Stomach smooth muscle (tissue), 2 donors: Measurements from ENCODE around the gene CFHR4.
"Not testable (repeated sequence)": the region's sequence is repeated elsewhere in the genome, so short reads cannot be mapped to it uniquely, and the experiment has no call there.

Experiments
- H3K27ac ChIP-seq: one replicate; pipeline ENCODE4 v1.7.0; 2013; ENCODE audit warnings: mild to moderate bottlenecking, low read length, inconsistent platforms
- H3K27me3 ChIP-seq, 2 donors: one replicate each; pipeline ENCODE4 v1.7.0; 2013; ENCODE audit warnings: low read length in 2 of 2; ENCODE audit not compliant: insufficient read depth in 2 of 2, control insufficient read depth in 1 of 2
- H3K36me3 ChIP-seq, 2 donors: one replicate each; pipeline ENCODE4 v1.7.0; 2013; ENCODE audit warnings: low read length in 2 of 2; ENCODE audit not compliant: control insufficient read depth in 2 of 2, insufficient read depth in 2 of 2
- H3K4me1 ChIP-seq: one replicate; pipeline ENCODE4 v1.7.0; 2013; ENCODE audit warnings: low read length; ENCODE audit not compliant: control insufficient read depth, insufficient read depth
- H3K4me3 ChIP-seq, 2 donors: one replicate each; pipeline ENCODE4 v1.7.0; 2013; ENCODE audit warnings: low read length in 2 of 2
- H3K9ac ChIP-seq, 2 donors: one replicate each; pipeline ENCODE4 v1.7.0; 2013; ENCODE audit warnings: low read length in 2 of 2, mild to moderate bottlenecking in 1 of 2
- H3K9me3 ChIP-seq, 2 donors: one replicate each; pipeline ENCODE4 v1.7.0; 2013; ENCODE audit warnings: low read length in 2 of 2; ENCODE audit not compliant: control insufficient read depth in 2 of 2
- donor health status: healthy.
- donor health status: Pancreatic carcinoma.

CFHR4 gene

DNA sequence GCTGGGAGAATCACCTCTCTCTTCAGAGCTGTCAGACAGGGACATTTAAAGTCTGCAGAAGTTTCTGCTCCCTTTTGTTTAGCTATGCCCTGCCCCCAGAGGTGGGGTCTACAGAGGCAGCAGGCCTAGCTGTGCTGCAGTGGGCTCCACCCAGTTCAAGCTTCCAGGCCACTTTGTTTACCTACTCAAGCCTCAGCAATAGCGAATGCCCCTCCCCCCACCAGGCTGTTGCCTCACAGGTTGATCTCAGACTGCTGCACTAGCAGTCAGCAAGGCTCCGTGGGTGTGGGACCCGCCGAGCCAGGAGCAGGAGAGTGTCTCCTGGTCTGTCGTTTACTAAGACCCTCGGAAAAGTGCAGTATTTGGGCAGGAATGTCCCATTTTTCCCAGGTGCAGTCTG is 53.6 kb downstream of the CFHR4 start:
- H3K27ac ChIP-seq, H3K9ac ChIP-seq, H3K27me3 ChIP-seq, H3K36me3 ChIP-seq, H3K4me3 ChIP-seq, H3K9me3 ChIP-seq, H3K4me1 ChIP-seq: not testable (repeated sequence)

DNA sequence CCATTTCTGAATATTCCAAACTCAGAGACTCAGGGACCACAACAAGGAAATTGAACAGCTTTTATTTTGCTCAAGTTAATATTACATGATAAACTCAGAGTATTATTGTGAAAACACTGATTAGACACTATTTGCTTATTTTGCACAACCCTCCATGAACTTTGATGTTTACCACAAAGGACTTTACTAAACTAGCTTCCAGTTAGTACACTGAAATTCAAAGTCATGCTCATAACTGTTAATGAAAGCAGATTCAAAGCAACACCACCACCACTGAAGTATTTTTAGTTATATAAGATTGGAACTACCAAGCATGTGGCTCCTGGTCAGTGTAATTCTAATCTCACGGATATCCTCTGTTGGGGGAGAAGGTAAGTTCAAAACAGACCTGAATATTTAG is 55.7 kb downstream of the CFHR4 start, which contains the start of gene CFHR2:
Gene CFHR2, plus strand, starts transcription at position 171 of the 400 bp plus-strand sequence. Its CDS starts 143 bp downstream, at position 314.
- not testable (repeated sequence) for H3K9ac ChIP-seq, H3K9me3 ChIP-seq, H3K27me3 ChIP-seq, H3K36me3 ChIP-seq, H3K27ac ChIP-seq, H3K4me1 ChIP-seq, H3K4me3 ChIP-seq

DNA sequence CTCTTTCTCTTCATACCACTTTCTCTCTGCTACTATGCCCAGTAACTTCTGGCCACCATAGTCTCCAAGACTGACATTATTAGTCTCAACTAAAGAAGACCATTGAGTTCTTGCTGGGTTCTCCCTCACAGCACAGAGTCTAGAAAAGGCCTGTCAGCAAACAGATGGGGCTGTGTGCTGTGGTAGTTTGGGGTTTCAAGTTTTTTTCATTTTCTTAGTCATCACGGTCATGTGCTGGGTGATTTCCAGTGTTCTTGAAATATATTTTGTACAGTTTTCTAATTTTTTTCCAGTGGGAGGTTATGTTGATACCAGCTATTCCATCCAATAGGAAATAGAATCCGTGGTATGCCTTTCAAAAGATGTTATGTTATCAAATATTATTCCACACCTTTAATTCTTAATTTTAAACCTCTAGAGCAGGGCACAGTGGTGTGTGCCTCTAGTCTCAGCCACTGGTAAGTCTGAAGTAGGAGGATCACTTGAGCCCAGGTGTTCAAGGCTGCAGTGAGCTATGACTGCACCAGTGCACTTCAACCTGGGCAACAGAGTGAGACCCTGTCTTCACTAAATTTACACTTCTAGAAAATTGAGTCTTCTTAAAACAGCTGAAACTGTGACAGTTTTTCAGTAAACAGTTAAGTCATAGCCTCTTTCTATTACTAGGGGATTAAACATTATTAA is 64.0 kb downstream of the CFHR4 start:
- Histone ChIP-seq H3K9ac (no peak overlapping the region), H3K27me3 (no peaks in the 10 kb centered on the region), H3K4me1 (no peaks in the 10 kb centered on the region), H3K9me3 (no peaks in the 10 kb centered on the region), H3K36me3 (no peaks in the 10 kb centered on the region), H3K4me3 (no peak overlapping the region), H3K27ac (no peak overlapping the region)

DNA sequence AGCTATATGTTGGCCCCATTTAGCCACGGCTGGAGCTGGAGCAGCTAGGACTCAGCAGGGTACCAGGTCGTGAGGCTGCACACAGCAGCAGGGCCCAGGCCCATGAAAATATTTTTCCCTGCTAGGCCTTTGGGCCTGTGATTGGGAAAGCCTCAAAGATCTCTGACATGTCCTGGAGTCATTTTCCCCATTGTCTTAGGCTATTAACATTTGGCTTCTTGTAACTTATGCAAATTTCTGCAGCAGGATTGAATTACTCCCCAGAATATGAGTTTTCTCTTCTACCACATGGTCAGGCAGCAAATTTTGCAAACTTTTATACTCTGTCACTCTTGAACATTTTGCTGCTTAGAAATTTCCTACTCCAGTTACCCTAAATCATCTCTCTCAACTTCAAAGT is 66.9 kb downstream of the CFHR4 start:
- no peak overlapping the region for H3K4me3 ChIP-seq
- H3K27ac ChIP-seq = no peak overlapping the region
- H3K4me1 ChIP-seq = no peaks in the 10 kb centered on the region
- H3K36me3 ChIP-seq = no peaks in the 10 kb centered on the region
- no peak overlapping the region for H3K9ac ChIP-seq
- H3K9me3 ChIP-seq = no peaks in the 10 kb centered on the region
- H3K27me3 ChIP-seq = no peaks in the 10 kb centered on the region

DNA sequence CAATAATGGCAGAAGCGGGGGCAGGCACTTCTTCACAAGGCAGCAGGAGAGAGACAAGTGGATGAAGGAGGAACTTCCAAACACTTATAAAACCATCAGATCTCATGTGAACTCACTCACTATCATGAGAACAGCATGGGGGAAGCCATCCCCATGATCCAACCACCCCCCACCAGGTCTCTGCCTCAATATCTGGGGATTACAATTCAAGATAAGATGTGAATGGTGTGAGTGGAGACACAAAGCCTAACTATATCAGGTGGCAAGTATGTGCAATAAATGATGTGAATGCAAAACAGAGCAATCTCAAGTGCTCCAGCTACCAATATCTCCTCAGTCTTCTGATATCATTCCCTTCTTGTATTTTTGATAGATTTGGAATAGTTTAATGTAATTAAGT is 68.1 kb downstream of the CFHR4 start:
- H3K36me3 ChIP-seq = no peaks in the 10 kb centered on the region
- H3K9ac ChIP-seq = no peak overlapping the region
- H3K4me1 ChIP-seq = no peaks in the 10 kb centered on the region
- H3K9me3 ChIP-seq = no peaks in the 10 kb centered on the region
- H3K4me3 ChIP-seq = no peak overlapping the region
- H3K27ac ChIP-seq = no peak overlapping the region
- no peaks in the 10 kb centered on the region for H3K27me3 ChIP-seq

DNA sequence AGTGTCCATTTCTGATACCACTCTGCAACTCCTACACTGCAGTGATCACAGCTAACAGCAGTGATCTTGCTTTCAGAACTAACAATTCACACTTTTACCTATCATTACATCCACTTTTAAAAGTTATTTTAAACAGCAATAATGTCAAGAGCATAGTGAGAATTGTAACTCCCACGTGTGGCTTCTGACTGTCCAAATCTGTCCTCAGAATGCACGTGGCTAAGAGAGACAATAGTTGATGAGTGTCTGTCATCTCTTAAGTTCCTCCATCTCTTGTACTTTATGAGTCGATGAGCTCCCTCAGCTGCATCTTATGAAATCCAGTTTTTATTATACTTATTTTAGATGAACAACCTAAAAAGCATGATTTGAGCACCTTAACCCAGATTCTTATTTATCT is 73.0 kb downstream of the CFHR4 start:
- Histone ChIP-seq H3K9me3 (no peaks in the 10 kb centered on the region), H3K27me3 (no peaks in the 10 kb centered on the region), H3K27ac (no peak overlapping the region), H3K4me1 (no peaks in the 10 kb centered on the region), H3K36me3 (no peaks in the 10 kb centered on the region), H3K9ac (no peak overlapping the region), H3K4me3 (no peak overlapping the region)
